Vagina (tissue), 2 donors: Measurements from ENCODE around the gene PAK3. TPM values are rescaled to one million over a fixed set of nuclear protein-coding genes. Genes with fewer than 3 reads are reported as not detected.

Experiments used
- DNase-seq, 2 donors: peaks; one replicate each; pipeline ENCODE4 v3.0.0-alpha.2; 2017; ENCODE audit errors: extremely low spot score in 2 of 2
- H3K27ac ChIP-seq: fragments of 200-600 bp; sonication (generic); one replicate; pipeline ENCODE4 v1.5.1; 2019
- H3K27me3 ChIP-seq: fragments of 200-600 bp; sonication (generic); one replicate; pipeline ENCODE4 v1.5.1; 2019
- H3K36me3 ChIP-seq, 2 donors: fragments of 200-600 bp; sonication (generic); one replicate each; pipeline ENCODE4 v1.5.1; 2017 to 2019
- H3K4me1 ChIP-seq: fragments of 200-600 bp; sonication (generic); one replicate; pipeline ENCODE4 v1.5.1; 2019
- H3K4me3 ChIP-seq, 2 donors: fragments of 200-600 bp; sonication (generic); 1 replicate in 1 of 2; 2 replicates in 1 of 2; pipeline ENCODE4 v1.5.1; 2016 to 2019
- H3K9me3 ChIP-seq: fragments of 200-600 bp; sonication (generic); one replicate; pipeline ENCODE4 v1.5.1; 2019
- CTCF ChIP-seq, 3 experiments: fragments of 450-650 bp in 2 of 3; fragments of 200-600 bp in 1 of 3; sonication (generic) in 1 of 3; IDR thresholded peaks; one replicate each; pipeline ENCODE4 v1.5.1; 2017 to 2019; ENCODE audit warnings: antibody characterized with exemption in 3 of 3, mild to moderate bottlenecking in 2 of 3, moderate library complexity in 2 of 3
- POLR2A ChIP-seq, 2 donors: fragments of 450-650 bp; IDR thresholded peaks; one replicate each; pipeline ENCODE4 v1.6.1; 2017; ENCODE audit warnings: antibody characterized with exemption in 2 of 2, mild to moderate bottlenecking in 2 of 2, moderate library complexity in 2 of 2
- POLR2AphosphoS5 ChIP-seq, 2 donors: sonication (generic); formaldehyde crosslinking; IDR thresholded peaks; one replicate each; pipeline ENCODE4 v1.9.0; 2017; ENCODE audit warnings: antibody characterized with exemption in 2 of 2, mild to moderate bottlenecking in 2 of 2, low read depth in 1 of 2; ENCODE audit not compliant: insufficient read depth in 1 of 2
- intact Hi-C: fragments of 100-400 bp; cut with DNase I; formaldehyde crosslinking; loops from one replicate; pipeline ENCODE4 v1.15.1; 2023
- total RNA-seq: library from RNA; depleted of rRNA; stranded (reverse); fragments of >200 nt; gene quantifications from one replicate; pipeline ENCODE4 v1.2.3, GENCODE V29; 2016

The PAK3 gene
- total RNA-seq, 1 donor from 2014 or later = 2.9 TPM

- H3K36me3 ChIP-seq = no peaks in the 10 kb centered on the region
- intact Hi-C loops = no loop called here
- DNase-seq = no peak
Observed at GRCh38 chrX:111260451-111260850, 164.5 kb downstream of the PAK3 start.

GRCh38 chrX:111262086-111262485, 166.1 kb downstream of the PAK3 start:
- Histone ChIP-seq H3K4me3 (no peak overlapping the region), H3K27ac (no peak overlapping the region), H3K36me3 (no peaks in the 10 kb centered on the region), H3K9me3 (no peaks in the 10 kb centered on the region), H3K4me1 (no peaks in the 10 kb centered on the region), H3K27me3 (no peaks in the 10 kb centered on the region)
- DNase-seq = no peak
- TF ChIP-seq POLR2AphosphoS5 (IDR thresholded peaks at IDR 0.05; ENCODE audit: insufficient read depth in 1 of 2, low read depth in 1 of 2) (no peak), POLR2A (IDR thresholded peaks at IDR 0.05) (no peak)
- intact Hi-C loops = no loop called here

More at GRCh38 chrX:111260451-111260850, 164.5 kb downstream of the PAK3 start:
- H3K27ac ChIP-seq = no peak overlapping the region
- no peaks in the 10 kb centered on the region for H3K27me3 ChIP-seq
- no peaks in the 10 kb centered on the region for H3K4me1 ChIP-seq
- H3K4me3 ChIP-seq = no peak overlapping the region
- no peak for TF ChIP-seq POLR2A (IDR thresholded peaks at IDR 0.05)
- no peak for TF ChIP-seq CTCF (IDR thresholded peaks at IDR 0.05)
- TF ChIP-seq POLR2AphosphoS5 (IDR thresholded peaks at IDR 0.05; ENCODE audit: insufficient read depth in 1 of 2, low read depth in 1 of 2) = no peak
- H3K9me3 ChIP-seq = no peaks in the 10 kb centered on the region

- no peak overlapping the region for H3K27ac ChIP-seq
- intact Hi-C loops = no loop called here
- no peaks in the 10 kb centered on the region for H3K27me3 ChIP-seq
- no peaks in the 10 kb centered on the region for H3K36me3 ChIP-seq
- no peak overlapping the region for H3K4me3 ChIP-seq
- no peak for DNase-seq
- H3K4me1 ChIP-seq = no peaks in the 10 kb centered on the region
- no peaks in the 10 kb centered on the region for H3K9me3 ChIP-seq
- TF ChIP-seq POLR2AphosphoS5 (IDR thresholded peaks at IDR 0.05; ENCODE audit: insufficient read depth in 1 of 2, low read depth in 1 of 2) (no peak), POLR2A (IDR thresholded peaks at IDR 0.05) (no peak), CTCF (IDR thresholded peaks at IDR 0.05) (no peak)
Observed at GRCh38 chrX:111264385-111264784, 168.4 kb downstream of the PAK3 start.

- intact Hi-C loops = no loop called here
- no peak overlapping the region for H3K27ac ChIP-seq
- H3K4me1 ChIP-seq = no peaks in the 10 kb centered on the region
- H3K27me3 ChIP-seq = no peaks in the 10 kb centered on the region
- TF ChIP-seq POLR2AphosphoS5 (IDR thresholded peaks at IDR 0.05; ENCODE audit: insufficient read depth in 1 of 2, low read depth in 1 of 2) (no peak), POLR2A (IDR thresholded peaks at IDR 0.05) (no peak), CTCF (IDR thresholded peaks at IDR 0.05) (no peak)
- H3K36me3 ChIP-seq = no peaks in the 10 kb centered on the region
- no peak overlapping the region for H3K4me3 ChIP-seq
- no peak for DNase-seq
- no peaks in the 10 kb centered on the region for H3K9me3 ChIP-seq
Observed at GRCh38 chrX:111265486-111265885, 169.5 kb downstream of the PAK3 start.

GRCh38 chrX:111268506-111268905, 172.5 kb downstream of the PAK3 start:
- H3K9me3 ChIP-seq = no peaks in the 10 kb centered on the region
- intact Hi-C loops = no loop called here
- DNase-seq = no peak
- H3K36me3 ChIP-seq = no peaks in the 10 kb centered on the region
- no peaks in the 10 kb centered on the region for H3K27me3 ChIP-seq
- no peak overlapping the region for H3K4me3 ChIP-seq
- H3K27ac ChIP-seq = no peak overlapping the region
- TF ChIP-seq CTCF (IDR thresholded peaks at IDR 0.05) (no peak), POLR2AphosphoS5 (IDR thresholded peaks at IDR 0.05; ENCODE audit: insufficient read depth in 1 of 2, low read depth in 1 of 2) (no peak), POLR2A (IDR thresholded peaks at IDR 0.05) (no peak)
- H3K4me1 ChIP-seq = no peaks in the 10 kb centered on the region
